Activated CD8-positive, alpha-beta memory T cell treated with anti-CD3 and anti-CD28 coated beads, Interleukin-2, amount 50 U/mL, for 24 hours (primary cell): ENCODE data around the gene TSC22D2.

Experiments used
- DNase-seq: peaks from one replicate; pipeline ENCODE4 v3.0.0-alpha.2; 2020; ENCODE audit errors: extremely low read depth

Gene TSC22D2

DNA sequence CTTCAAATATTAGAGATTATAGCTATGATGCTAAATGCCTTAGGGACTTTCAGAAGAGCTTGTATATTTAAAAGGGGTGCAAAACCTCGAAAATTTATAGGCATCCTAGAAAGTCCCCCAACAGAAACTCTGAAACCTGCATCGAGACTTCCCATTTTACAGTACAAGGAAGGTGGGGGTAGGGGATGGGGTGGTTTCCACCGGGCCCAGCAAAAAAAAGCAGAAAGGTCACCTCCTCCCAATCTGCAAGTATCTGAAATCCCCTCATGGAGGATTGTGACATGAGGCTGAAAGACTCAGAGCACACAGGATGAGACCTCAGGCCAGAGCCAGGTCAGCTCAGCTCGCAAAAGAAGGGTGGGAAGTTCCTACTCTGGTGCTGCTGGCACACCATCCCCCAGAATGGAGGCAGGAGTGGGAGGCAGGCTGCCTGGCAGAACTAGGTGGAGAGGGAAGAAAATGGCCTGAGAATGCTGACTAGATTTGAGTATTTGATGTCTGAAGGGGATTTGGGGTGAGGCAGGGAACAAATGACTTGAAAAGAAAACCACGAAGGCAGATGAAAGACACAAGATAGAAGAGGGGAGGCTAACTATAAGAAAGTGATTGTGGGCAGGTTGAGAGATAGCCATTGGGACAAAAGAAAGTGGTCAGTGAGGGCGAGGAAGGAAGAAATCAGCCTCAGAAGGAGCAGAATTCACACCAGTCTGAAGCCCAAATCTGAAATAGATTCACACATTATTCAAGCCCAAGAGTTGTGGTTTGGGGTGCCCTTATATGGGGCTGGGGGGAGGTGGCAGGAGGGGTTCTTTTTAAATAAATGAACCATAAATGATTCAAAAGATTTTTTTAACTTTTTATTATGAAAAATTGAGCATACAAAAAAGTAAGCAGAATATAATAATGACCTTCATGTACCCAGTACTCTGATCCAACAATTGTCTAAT lies 22.5 kb upstream of the TSC22D2 start:
- DNase-seq, result no peak

DNA sequence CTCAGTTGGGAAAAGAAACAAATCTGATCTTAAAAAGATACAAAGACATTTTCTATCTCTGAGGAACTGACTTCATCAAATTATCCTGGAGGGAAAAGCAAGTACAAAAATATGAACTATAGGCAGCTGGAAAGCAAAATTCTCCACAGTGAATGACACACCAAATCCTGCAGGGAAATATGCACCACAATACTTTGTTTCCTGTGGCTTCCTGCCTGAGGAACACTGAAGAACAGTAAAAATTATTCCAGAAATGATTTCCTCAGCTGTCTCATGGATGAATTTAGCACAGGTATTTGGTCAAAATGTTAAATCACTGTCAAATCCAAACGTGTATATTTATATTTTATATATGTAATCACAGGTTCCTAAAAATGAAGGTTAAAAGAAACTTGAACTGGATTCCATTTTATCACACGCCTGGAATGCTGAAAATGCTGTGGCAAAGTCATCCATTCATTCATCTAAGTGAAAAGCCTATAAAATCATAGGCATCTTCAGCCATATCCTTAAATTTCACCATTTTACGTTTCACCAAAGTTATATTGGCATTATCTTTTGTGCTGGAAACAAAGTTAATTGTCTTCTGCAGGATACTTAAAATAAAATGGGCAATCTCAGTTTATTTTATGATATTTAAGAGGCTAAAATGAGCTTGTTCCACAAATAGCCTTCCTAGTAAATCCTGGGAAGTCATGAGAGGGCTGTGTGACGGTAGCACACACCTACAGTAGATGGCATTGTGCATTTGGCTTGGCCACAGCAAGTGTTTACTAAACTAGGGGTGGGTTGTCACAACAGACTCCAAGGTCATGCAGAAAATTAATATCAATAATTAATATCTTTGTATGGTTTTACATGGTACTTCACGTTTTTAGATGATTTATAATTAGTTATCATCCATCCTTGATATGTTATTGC lies 19.3 kb upstream of the TSC22D2 start:
- no peak for DNase-seq

DNA sequence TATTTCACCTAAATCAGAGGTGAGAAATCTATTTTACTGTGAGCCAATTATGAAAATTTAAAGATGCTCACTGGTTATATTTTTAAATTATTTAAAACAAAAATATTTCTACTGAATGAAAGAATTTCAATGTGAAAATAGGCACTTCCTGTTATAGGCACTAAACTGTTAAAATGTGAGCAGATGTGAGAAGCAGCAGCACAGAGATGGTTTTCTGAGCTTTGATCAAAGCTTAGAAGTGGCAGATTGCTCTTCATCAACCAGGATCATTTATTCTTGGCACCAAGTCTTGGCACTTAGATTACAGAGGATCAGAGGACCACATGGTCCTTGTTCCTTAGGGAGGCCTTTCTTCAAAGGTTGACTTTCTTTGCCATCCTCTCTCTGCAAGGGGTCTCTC lies 18.0 kb upstream of the TSC22D2 start:
- DNase-seq, result no peak

DNA sequence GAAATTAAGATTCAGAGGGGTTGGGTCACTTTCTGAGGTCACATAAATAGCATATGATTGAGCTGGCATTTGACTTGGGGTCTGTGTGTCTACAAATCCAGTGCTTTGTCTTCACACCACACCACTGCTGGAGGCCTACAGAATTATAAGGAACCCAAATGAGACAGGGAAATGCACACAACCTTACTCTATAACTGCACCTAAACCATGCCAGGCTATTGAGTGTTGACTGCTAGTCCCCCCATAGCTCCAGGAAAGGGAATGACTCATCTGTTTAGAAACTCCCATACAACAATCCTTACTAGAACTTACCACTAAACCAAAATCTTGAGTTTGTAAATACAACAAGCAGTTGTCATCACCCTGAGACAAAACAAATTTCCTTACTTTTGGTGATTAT lies 16.9 kb upstream of the TSC22D2 start:
- no peak for DNase-seq

DNA sequence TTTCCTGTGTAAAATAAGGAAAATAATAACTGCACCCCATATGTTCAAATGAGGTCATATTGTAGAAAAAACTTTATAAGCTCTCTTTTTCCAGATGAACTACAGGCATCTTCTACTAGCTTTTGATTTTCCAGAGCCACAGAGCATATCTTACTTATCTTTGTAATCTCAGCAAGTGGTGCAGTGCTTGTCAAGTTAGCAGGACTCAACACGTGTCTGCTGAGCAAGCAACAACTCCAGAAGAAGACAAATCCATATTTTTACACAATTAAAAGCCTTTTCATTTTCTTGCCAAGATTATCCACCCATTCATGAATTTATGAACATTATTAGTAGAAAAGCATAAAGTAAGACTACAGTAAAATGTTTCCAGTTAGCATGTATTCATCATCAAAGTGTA lies 14.4 kb upstream of the TSC22D2 start:
- DNase-seq, result no peak

DNA sequence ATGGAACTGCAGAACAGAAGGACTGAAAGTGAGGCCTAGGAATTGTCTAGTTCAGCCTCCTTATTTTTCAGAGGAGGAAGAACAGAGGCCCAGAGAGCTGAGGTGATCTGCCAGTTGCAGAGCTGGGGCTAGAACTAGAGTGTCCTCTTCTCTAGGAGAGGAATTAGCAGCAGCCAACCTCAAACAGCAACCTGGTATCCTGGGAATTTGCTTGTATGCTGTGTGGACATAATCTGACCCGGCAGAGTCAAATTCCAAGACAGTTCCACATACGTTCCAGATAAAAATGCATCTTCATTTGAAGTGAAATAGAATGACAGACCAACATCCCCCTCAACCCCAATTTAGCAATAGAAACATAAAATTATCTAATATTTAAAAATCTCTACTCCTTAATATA lies 13.5 kb upstream of the TSC22D2 start:
- no peak for DNase-seq

DNA sequence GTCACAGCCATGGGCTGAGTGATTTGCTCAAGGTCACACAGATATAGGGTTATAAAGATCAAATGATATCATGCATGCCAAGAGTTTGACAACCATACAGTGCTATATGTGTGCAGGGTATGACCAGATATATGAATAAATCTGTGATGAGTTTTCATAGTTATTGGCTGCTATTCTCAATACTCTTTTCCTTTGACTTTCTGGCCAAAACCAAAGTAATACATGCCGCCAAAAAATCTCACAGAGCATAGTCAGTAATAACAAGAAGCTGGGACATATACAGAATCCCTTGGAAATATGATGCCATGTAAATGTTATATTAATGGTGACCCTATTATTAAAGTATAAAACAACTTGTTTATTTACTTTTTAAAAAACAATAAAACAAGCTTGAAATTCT lies 11.6 kb upstream of the TSC22D2 start:
- DNase-seq, result no peak

DNA sequence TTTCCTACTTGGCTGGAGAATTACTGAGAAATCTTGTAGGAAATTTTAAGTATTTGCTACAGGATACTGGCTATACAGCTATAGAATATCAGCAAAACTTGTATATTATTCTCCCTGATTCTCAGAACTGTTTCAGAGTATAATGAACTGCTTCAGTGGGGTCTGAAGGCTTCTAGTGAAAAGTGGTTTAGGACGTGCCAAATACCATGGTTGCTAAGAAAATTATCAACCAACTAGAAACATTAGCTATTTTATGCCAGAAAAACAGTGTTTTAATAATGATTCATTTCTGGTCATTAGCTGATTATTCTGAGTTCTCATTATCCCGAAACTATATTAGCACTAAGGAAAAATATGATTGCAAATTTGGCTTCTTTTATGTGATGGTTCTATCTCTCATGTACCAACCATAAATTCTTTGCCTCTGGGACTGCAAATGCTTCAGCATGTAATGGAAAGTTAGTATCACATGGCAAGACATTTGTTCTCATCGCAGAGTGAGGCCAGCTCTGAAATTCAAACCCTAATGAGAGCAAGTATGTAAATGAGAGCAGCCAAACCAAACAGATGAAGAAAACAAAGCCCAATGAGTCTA lies 11.0 kb upstream of the TSC22D2 start:
- DNase-seq, result no peak

DNA sequence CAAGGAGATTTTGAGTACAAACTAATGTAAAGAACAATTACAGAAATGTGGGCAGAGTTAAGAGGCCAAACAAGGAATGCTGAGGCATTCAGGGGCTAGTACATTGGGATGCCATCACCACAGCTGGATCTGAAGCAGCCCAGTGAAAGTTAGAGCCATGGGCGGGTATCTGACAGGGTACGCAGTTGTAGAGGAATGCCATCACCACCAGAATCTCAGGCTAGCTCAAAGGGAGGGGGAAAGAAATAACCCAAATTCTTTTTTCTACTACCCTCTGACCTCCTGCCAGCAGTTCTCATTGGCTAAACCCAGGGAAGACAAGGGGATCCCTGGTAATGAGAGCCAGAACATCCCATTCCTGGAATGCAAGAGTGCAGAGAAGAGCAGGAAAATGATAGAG lies 9.0 kb upstream of the TSC22D2 start:
- DNase-seq, result no peak

DNA sequence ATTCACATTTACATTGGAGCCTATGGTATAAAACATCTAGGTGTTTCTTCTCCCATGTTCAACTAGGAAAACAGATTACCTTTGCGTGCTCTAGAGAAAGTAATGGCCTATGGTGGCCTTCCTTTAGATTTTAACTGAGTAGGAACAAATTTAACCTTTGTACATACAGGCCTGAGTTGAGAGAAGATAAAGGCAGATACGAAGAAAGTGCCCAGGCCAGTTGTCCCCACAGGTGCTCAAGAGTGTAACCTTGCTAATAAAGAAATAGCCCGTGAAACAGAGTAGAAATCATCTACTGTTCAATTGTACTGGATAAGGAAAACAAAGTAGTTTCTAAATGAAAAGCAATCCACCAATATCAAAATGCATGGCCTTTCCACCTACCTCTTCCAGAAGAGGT lies 6.8 kb upstream of the TSC22D2 start:
- DNase-seq, result no peak

DNA sequence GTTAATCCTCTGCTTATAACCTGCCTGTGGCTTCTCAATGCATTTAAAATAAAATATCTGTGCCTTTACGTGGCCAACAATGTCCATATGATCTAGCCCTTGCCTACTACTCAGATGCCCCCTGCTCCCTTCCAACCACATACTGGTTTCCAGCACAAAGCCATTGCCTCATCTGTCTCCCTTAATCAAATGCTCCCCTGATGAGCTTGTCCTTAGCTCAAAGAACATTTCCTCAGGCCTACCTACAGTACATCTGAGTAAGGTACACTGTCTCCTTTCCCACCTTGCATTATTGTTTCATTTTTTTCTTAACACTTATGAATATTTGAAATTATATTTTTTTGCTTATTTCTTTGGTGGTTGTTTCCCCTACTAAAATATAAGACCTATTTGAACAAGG lies 5.9 kb upstream of the TSC22D2 start:
- DNase-seq, result no peak

DNA sequence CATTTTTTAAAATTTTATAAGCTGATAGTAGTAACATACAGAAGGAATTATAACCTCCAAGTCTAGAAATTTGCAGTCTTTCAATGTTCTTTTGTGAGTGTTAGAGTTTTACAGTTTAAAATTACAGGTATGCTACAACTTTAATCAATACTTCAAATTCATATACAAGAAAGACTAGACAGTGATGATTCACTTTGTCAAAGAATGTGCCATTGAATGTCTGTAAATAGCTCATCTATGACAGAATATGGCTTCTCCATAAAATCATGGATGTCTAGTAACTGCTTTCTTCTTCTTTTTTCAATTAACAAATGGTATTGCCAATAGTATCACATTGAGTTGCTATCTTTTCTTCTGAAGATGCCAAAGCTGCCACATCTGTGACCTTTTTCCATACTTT lies 4.1 kb upstream of the TSC22D2 start:
- no peak for DNase-seq

DNA sequence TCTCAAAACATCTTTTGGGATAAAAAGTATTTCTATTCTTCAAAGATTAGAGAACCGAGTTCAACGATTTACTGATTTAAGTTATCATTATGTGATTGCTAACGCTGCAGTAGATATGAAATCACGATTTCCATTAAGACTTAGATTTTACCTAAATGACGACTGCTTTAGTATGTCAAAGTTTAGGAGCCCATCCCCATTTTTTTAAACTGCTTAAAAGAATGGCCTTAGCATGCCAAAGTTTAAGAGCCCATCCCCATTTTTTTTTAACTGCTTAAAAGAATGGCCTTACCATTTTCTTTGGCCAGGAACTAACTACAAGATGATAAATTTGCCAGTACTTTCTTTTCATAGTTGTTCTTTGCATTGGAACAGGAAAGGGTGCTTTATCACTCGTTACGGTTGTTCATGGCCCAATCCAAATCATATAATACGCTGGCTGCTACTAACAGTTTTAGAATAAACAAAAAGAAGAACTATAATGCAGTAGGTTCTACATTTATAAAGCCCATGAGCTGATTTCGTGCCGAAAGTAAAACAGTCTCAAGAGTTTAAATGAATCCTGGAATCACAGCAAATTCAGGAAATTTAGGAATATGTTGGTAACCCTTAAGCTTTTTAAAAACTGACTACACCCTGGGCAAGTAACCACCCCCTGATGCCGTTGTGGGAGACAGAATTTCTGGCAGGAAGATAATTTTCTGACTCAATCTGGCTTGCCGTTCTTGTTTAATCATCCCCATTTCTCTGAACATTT lies 869 bp upstream of the TSC22D2 start:
- no peak for DNase-seq

DNA sequence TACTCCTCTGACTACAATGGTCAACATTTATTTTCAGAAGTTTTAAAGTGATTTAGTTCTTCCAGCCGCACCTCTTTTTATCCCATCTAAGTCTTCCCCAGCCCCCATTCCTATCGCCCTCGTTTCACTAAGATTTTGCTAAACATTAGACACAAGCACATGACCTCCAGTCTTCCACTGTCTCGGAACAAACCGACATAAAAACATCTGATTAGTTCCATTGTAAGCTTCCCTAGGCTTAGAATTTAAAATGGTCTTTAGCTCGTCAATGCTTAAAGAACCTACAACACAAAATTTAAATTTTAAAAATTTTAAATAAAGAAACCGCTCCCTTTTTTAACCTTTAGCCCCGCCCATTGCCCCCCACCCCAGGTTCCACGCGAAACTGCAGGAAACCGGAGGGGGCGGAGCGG lies 284 bp upstream of the TSC22D2 start:
- DNase-seq, result no peak

DNA sequence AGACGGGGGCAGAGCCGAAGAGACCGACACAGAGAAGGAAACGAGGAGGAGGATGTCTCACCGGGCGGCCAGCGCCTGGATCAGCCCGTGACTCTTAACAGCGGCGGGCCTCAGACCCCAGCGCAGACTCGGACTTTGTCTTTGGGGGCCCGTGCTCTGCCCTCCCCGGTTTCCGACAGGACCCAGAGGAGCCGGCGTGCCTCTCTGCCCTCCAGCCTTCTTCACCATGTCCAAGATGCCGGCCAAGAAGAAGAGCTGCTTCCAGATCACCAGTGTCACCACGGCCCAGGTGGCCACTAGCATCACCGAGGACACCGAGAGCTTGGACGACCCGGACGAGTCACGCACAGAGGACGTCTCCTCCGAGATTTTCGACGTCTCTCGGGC lies 1.0 kb downstream of the TSC22D2 start:
- DNase-seq, result no peak

DNA sequence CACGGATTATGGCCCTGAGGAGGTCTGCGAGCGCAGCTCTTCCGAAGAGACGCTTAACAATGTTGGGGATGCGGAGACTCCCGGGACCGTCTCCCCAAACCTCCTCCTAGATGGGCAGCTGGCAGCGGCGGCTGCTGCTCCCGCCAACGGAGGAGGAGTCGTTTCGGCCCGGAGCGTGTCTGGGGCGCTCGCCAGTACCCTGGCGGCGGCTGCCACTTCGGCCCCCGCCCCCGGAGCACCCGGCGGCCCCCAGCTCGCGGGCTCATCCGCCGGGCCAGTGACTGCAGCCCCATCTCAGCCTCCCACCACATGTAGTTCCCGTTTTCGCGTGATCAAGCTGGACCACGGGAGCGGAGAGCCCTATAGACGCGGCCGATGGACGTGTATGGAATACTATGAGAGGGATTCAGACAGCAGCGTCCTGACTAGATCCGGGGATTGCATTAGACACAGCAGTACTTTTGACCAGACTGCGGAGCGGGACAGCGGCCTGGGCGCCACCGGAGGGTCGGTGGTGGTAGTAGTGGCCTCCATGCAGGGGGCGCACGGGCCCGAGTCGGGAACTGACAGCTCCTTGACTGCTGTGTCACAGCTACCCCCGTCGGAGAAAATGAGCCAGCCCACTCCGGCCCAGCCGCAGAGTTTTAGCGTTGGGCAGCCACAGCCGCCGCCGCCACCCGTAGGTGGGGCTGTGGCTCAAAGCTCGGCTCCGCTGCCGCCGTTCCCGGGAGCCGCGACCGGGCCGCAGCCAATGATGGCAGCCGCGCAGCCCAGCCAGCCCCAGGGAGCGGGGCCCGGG lies 1.6 kb downstream of the TSC22D2 start:
- DNase-seq, result no peak

DNA sequence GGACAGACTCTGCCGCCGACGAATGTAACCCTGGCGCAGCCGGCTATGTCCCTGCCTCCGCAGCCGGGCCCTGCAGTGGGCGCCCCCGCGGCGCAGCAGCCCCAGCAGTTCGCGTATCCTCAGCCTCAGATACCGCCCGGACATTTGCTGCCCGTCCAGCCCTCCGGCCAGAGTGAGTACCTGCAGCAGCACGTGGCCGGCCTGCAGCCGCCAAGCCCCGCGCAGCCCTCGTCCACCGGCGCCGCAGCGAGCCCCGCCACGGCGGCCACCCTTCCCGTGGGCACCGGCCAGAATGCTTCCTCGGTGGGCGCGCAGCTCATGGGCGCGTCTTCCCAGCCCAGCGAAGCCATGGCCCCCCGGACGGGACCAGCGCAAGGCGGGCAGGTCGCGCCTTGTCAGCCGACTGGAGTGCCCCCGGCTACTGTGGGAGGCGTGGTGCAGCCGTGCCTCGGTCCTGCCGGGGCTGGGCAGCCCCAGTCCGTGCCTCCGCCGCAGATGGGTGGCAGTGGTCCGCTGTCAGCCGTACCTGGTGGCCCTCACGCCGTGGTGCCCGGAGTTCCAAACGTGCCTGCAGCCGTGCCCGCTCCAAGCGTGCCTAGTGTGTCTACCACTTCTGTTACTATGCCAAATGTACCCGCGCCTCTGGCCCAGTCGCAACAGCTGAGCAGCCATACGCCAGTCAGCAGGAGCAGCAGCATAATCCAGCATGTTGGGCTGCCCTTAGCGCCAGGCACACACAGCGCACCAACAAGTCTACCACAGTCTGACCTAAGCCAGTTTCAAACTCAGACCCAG lies 2.4 kb downstream of the TSC22D2 start:
- DNase-seq, result no peak

DNA sequence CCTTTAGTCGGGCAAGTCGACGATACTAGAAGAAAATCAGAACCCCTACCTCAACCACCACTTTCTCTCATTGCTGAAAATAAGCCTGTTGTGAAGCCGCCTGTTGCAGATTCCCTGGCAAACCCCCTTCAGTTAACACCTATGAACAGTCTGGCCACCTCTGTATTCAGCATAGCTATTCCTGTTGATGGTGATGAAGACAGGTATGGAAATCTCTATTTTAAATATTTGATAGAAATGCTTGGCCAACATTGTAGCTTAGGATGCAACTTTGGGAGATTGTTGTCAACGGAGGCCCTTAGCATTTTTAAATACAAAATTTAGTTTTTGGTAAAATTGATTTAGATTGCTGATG lies 3.0 kb downstream of the TSC22D2 start:
- DNase-seq, result no peak

DNA sequence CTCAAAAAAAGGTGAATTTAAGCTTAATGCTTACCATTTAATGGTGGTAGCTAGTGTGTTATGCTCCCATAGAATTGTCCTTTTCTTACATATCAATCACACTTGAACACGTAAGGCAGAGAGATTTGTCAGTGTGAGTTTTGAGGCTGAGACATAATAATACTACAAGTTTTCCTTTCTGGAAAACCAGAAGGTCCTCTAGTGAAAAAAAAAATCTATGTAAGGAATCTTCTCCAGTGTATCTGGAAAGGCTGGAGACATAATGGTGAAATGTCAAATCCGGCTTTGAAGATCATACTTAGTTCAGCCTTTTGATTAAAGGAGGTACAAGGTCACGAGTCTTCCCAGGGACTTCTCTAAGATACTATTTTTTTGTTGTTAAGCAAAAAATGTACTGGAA lies 3.4 kb downstream of the TSC22D2 start:
- no peak for DNase-seq

DNA sequence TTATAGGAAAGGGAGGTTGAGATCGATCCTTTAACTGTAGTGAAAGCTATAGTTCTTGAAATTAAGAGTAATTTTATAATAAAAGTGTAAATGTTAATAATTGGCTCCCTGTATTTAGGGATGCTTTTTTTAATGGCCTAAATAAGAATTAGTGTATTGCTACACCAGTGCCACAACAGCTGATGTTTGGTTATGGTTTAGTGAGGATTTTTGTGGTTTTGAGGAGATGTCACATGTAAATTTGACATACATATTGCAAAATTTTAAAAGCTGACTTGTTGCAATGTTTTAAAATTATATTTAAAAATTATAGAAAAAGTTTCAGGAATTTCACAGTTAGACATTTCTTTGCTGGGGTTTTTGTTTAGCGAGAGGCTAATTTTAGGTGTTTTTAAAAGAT lies 3.9 kb downstream of the TSC22D2 start:
- DNase-seq, result no peak
